ENCODE results near the gene KCNK6.
"Not testable (repeated sequence)": the region's sequence is repeated elsewhere in the genome, so short reads cannot be mapped to it uniquely, and the experiment has no call there.

The KCNK6 gene

DNA sequence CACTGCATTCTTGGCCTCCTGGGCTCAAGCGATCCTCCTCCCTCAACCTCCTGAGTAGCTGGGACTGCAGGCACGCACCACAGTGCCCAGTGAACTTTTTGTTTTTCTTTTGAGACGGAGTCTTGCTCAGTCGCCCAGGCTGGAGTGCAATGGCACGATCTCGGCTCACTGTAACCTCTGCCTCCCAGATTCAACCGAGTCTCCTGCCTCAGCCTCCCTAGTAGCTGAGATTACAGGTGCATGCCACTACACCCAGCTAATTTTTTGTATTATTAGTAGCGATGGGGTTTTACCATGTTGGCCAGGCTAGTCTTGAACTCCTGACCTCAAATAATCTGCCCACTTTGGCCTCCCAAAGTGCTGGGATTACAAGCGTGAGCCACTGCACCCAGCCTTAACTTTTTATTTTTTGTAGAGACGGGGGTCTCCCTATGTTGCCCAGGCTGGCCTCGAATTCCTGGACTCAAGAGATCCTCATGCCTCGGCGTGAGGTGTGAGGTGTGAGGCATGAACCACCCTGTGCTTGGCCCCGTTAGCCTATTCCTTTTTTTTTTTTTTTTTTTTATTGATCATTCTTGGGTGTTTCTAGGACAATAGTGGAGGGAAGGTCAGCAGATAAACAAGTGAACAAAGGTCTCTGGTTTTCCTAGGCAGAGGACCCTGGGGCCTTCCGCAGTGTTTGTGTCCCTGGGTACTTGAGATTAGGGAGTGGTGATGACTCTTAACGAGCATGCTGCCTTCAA is 43.5 kb downstream of the KCNK6 start:
- DNase-seq: not testable (repeated sequence)

DNA sequence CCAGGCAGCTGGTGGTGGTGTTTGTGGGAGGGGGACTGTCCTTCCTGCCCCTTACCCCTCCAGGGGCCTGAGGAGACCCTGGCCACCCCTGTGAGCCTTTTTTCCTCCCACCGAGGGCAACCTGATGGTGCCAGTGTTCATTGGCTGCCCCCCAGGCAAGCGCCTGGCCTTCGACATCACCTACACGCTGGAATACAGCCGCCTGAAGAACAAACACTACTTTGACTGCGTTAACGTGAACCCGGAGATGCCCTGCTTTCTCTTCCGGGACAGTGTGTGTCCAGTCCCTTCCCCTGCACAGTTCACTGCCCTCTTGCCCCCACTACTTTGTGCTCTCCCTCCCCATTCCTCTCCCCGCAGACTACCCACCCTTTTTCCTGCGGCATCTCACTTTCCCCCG is 47.4 kb downstream of the KCNK6 start:
- DNase-seq: no peak

DNA sequence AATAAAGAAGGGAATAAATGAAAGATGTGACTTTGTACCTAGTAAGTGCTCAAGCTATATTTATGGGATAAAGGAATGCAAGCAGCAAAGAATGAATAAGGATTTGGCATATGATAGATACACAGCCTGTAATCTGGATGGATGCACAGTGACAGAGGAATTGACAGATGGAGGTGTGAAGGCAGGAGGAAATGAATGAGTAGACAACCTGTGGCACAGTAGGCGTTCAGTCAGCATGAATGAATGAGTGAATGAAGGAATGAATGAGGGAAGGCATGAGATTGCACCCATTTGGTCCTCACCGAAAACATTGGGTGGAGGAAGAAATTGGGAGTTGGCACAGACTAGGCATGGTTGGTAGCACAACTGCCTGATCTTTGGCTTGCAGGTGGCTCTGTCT is 49.9 kb downstream of the KCNK6 start:
- DNase-seq: no peak

DNA sequence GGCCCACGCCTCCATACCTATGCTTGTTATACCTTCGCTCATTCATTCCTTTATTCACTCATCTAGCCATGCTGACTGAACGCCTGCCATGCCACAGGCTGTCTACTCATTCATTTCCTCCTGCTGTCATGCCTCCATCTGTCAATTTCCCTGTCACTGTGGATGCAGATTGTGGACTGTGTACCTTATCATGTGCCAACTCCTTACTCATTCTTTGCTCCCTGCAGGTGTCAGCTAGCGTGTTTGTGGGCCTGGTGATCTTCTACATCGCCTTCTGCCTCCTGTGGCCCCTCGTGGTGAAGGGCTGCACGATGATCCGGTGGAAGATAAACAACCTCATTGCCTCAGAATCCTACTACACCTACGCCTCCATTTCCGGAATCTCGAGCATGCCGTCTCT is 50.7 kb downstream of the KCNK6 start:
- DNase-seq: no peak

DNA sequence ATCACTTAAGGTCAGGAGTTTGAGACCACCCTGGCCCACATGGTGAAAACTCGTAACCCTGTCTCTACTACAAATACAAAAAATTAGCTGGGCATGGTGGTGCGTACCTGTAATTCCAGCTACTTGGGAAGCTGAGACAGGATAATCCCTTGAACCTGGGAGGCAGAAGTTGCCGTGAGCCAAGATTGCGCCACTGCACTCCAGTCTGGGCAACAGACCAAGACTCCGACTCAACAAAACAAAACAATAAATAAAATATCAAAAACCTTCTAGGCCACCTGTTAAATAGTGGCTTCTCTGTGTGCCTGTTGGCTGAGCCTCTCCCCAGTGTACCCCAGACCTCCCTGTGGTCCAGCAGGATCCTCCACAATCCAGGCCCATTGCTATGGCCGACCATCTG is 51.4 kb downstream of the KCNK6 start:
- DNase-seq: no peak

DNA sequence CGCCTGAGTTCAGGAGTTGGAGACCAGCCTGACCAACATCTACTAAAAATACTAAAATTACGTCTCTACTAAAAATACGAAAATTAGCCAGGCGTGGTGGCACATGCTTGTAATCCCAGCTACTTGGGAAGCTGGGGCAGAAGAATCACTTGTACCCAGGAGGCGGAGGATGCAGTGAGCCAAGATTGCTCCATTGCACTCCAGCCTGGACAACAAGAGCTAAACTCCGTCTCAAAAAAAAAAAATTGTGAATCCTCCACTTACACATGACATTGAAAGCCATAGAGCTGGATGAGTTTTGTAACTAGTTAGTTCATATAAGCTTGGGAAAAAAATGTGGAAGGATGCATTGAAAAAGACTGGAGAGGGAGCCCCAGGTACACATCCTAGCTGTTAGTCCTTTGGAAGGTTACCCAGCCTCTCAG is 54.3 kb downstream of the KCNK6 start:
- DNase-seq: no peak

DNA sequence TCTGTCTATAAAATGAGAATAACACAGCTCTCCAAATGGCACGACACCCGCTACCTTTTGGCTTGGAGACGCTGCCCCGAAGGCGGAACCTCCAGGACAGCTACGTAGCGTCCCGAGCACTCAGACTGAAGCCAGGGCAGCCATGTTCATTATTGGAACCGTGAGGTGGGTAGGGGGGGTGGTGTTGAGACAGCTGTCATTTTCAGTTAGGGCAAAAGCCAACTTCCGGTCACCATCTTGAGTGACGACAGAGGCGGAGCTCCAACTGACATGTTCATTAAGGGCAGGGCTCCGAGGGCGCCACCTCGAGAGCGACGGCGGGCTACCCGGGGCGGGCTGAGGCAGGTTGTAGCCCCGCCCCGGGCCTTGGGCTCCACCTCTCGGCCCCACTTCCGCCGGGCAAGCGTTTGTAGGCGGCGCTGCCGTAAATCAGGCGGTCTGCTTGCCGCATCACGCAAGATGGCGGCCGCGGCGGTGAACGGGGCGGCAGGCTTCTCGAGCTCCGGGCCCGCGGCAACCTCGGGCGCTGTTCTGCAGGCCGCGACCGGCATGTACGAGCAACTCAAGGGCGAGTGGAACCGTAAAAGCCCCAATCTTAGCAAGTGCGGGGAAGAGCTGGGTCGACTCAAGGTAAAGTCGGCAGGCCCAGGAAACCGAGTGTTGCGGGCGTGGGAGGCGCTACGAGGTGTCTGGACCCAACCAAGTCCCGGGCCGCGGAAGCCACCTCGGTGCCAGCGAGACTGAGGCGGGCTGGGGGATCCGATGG is 54.9 kb downstream of the KCNK6 start, which contains the start of gene PSMD8:
PSMD8 (plus strand) TSS at position 240 of the 766 bp plus-strand sequence; CDS start at position 271, 31 bp downstream.
- DNase-seq: peak; percentile 100

DNA sequence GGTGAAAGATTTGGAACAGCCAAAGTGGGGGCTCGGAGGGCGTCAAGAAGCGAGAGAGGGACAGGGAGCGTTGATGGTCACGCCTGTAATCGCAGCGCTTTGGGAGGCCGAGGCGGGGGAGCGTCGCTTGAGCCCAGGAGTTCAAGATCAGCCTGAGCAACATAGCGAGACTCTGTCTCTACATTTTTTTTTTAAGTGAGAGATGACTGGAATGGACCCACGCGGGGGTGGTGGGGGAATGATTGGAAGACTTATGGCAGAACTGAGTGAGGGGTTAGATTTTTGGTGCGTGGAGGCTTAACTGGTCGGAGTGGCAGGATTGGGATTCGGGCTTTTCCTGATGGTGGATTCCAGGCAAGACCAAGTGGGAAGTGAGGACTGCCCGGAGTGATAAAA is 55.5 kb downstream of the KCNK6 start:
- DNase-seq: no peak

DNA sequence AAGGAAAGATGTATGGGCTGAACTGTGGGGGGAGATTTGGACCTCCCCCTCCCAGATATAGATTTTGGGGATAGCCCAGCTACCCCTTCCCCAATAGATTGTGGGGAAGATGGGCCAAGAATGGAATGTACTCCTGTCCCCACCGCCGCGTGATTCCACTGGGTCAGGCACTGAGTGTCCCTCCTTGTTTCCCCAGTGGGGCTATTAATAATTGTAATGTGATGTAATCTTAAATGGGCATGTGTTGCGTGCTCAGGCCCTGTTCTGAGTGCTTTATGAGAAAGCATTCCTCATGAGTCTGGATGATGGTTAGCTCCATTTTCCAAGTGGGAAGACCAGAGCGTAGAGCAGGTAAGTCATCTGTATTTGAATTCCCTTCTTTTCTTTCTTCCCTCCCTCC is 56.1 kb downstream of the KCNK6 start:
- DNase-seq: no peak

DNA sequence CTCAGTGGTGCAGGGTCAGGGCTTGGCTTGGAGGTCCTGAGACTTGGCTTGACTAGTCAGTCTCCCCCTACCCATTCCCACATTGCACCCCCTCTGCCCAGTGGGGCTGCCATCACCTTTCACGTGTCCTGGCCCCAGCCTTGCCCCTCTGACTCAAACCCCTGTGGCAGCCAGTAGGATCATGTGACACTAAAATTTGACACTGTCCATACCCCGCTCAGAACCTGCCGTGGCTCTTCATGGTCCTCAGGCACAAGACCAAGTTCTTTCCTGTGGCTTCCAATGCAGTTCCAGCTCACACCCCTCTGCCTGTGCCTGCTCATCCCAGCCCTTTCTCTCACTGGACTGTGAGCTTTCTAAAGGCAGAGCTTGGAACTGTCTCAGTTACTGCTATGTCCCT is 56.9 kb downstream of the KCNK6 start:
- no peak for DNase-seq

DNA sequence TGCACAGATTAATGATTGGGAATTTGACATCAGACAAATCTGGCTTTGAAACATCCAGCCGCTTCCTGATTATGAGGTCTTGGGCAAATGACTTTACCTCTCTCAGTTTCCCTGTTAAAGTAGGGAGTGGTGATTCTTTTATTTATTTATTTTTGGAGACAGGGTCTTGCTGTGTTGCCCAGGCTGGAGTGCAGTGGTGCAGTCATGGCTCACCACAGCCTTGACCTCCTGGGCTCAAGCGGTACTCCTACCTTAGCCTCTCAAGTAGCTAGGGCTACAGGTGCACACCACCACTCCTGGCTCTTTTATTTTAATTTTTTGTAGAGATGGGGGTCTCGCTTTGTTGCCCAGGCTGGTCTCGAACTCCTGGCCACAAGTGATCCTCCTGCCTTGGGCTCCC is 57.4 kb downstream of the KCNK6 start:
- DNase-seq: no peak

DNA sequence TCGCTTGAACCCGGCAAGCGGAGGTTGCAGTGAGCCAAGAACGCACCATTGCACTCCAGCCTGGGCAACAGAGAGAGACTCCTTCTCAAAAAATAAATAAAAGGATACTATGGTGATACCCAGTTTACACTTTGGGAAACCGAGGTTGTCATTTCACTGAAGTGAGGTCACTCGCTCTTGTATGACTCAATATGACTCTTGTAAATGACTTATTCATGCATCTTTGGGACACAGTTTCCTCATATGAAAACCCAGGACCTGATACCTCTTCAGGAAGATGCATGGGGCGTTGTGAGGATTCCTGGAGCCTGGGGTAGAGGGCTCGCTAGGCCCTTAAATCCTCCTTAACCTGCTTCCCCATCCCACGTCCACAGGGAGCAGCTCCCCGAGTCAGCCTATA is 59.2 kb downstream of the KCNK6 start:
- no peak for DNase-seq

DNA sequence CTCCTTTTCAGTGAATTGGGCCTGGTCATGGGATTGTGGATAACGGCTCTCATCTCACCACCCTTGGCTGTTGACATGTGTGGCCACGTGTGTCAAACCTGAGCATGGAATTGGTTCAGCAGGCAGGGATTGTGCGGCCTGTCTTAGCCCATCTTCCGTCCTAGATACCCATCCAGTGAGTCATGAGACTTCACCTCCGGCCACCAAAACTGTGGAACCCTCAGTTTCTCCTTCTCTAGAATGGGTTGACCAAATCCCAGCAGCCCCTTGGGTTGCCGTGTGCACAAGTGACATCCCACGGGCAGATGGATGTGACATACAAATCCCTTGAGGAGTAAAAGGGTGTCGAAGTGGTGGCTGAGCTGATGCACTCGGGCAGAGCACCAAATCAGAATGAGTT is 61.5 kb downstream of the KCNK6 start:
- DNase-seq: no peak

All from activated CD4-positive, alpha-beta T cell treated with anti-CD3 and anti-CD28 coated beads, Interleukin-2, amount 50 U/mL, for 16 hours (primary cell).